HG03108 (cell line): ENCODE measurements around the gene RAB11FIP4.

Source experiments
- ATAC-seq: cut with Tn5 transposase; IDR thresholded peaks from one replicate; pipeline ENCODE4 v1.9.1; 2021; ENCODE audit warnings: moderate library complexity; ENCODE audit not compliant: unreplicated experiment

Gene RAB11FIP4

GRCh38 chr17:31480904-31481782 lies 89.7 kb downstream of the RAB11FIP4 start:
- no peak for ATAC-seq

GRCh38 chr17:31481783-31482081 lies 90.3 kb downstream of the RAB11FIP4 start:
- ATAC-seq, result no peak

- no peak for ATAC-seq
Observed at GRCh38 chr17:31484821-31485220, 93.3 kb downstream of the RAB11FIP4 start.

- no peak for ATAC-seq
Observed at GRCh38 chr17:31486351-31487062, 95.0 kb downstream of the RAB11FIP4 start.

GRCh38 chr17:31487063-31487647 lies 95.7 kb downstream of the RAB11FIP4 start:
- no peak for ATAC-seq

- peak; percentile 58 for ATAC-seq
Observed at GRCh38 chr17:31487648-31488263, 96.3 kb downstream of the RAB11FIP4 start.

GRCh38 chr17:31488264-31488981 lies 96.9 kb downstream of the RAB11FIP4 start:
- peak; percentile 13 for ATAC-seq

GRCh38 chr17:31488982-31489294 lies 97.5 kb downstream of the RAB11FIP4 start:
- no peak for ATAC-seq

- no peak for ATAC-seq
Observed at GRCh38 chr17:31489295-31490018, 98.0 kb downstream of the RAB11FIP4 start.

GRCh38 chr17:31490019-31490650 lies 98.7 kb downstream of the RAB11FIP4 start:
- no peak for ATAC-seq

GRCh38 chr17:31490671-31491375 lies 99.3 kb downstream of the RAB11FIP4 start:
- ATAC-seq, result no peak

GRCh38 chr17:31491376-31492131 lies 100.1 kb downstream of the RAB11FIP4 start:
- ATAC-seq, result no peak

- ATAC-seq, result no peak
Observed at GRCh38 chr17:31492206-31492605, 100.7 kb downstream of the RAB11FIP4 start.

GRCh38 chr17:31492880-31493655 lies 101.6 kb downstream of the RAB11FIP4 start:
- no peak for ATAC-seq

- ATAC-seq, result no peak
Observed at GRCh38 chr17:31493656-31494155, 102.2 kb downstream of the RAB11FIP4 start.

- peak; percentile 38 for ATAC-seq
Observed at GRCh38 chr17:31494259-31495021, 103.0 kb downstream of the RAB11FIP4 start.
